ENCODE results near the gene MAP2. TPM values are rescaled to one million over a fixed set of nuclear protein-coding genes. Genes with fewer than 3 reads are reported as not detected.

Gene MAP2
- total RNA-seq, 4 donors from 2014 or later = 18.9 to 36.4 (median 25.3) TPM

DNA sequence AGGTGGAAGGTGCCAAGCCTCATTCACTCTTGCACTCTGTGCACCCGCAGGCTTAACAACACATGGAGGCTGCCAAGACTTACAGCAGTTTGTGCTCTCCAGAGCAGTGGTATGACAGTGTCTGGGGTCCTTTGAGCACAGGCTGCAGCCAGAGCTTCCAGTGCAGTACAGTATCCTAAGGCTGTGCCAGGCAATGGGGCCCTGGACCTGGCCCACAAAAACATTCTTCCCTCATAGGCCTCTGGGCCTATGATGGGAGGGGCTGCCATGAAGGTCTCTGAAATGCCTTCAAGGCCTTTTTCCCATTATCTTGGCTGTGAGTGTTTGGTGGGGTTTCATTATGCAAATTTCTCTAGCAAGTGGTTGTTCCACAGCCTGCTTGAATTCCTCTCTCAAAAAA, 74.8 kb downstream of the MAP2 start:
- ATAC-seq (ENCODE audit: low FRiP score) (no peak), DNase-seq (ENCODE audit: low spot score) (no peak)
- TF ChIP-seq, protein P1, sequence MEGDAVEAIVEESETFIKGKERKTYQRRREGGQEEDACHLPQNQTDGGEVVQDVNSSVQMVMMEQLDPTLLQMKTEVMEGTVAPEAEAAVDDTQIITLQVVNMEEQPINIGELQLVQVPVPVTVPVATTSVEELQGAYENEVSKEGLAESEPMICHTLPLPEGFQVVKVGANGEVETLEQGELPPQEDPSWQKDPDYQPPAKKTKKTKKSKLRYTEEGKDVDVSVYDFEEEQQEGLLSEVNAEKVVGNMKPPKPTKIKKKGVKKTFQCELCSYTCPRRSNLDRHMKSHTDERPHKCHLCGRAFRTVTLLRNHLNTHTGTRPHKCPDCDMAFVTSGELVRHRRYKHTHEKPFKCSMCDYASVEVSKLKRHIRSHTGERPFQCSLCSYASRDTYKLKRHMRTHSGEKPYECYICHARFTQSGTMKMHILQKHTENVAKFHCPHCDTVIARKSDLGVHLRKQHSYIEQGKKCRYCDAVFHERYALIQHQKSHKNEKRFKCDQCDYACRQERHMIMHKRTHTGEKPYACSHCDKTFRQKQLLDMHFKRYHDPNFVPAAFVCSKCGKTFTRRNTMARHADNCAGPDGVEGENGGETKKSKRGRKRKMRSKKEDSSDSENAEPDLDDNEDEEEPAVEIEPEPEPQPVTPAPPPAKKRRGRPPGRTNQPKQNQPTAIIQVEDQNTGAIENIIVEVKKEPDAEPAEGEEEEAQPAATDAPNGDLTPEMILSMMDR (IDR thresholded peaks at IDR 0.05) = no peak

- DNase-seq (ENCODE audit: low spot score) = no peak
- ATAC-seq (ENCODE audit: low FRiP score) = no peak
- TF ChIP-seq, protein P1 (IDR thresholded peaks at IDR 0.05) = no peak
Measured at GRCh38 chr2:209499069-209499468, 75.2 kb downstream of the MAP2 start.

DNA sequence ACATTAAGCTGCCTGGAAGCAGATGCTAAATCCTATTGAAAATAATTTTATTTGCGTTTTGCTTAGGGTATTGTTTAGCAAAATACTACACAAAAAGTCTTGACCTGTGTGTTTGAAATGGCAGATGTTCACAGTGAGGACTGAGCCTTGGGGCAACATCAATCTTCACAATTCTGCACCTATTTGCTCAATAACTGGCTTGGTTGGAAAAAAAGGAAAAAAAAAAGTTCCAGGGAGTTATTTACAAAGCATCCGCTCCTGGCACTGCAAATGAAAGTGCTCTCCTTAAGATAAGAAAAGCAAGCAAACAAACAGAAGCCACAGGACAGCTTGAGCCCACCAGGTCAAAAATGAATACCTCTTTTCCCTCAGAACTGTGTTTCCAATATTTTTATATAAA, 77.7 kb downstream of the MAP2 start:
- DNase-seq (ENCODE audit: low spot score) (no peak), ATAC-seq (ENCODE audit: low FRiP score) (no peak)
- TF ChIP-seq, protein P1 (IDR thresholded peaks at IDR 0.05) = no peak

DNA sequence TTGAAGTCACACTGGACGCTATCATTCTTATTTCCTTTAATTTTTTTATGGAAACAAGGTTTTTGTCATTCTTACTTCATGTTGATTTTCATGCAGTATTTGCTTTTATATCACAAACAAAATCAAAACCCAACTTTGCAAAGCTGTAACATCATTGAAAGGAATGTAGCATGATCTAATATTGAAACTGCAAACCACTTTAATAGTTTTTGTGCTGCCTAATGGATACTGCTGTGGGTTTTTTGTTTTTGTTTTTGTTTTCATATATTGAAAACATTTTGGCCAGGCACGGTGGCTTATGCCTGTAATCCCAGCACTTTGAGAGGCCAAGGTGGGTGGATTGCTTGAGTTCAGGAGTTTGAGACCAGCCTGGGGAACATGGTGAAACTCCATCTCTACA, 81.6 kb downstream of the MAP2 start:
- TF ChIP-seq, protein P1 (IDR thresholded peaks at IDR 0.05) = no peak
- no peak for ATAC-seq (ENCODE audit: low FRiP score)

GRCh38 chr2:209508255-209508654, 84.4 kb downstream of the MAP2 start:
- TF ChIP-seq, protein P1 (IDR thresholded peaks at IDR 0.05) = no peak
- ATAC-seq (ENCODE audit: low FRiP score) (no peak), DNase-seq (ENCODE audit: low spot score) (no peak)

More for the DNA sequence above, 81.6 kb downstream of the MAP2 start:
- DNase-seq (ENCODE audit: low spot score) = no peak

- TF ChIP-seq, protein P1 (IDR thresholded peaks at IDR 0.05) = no peak
- no peak for ATAC-seq (ENCODE audit: low FRiP score)
- DNase-seq (ENCODE audit: low spot score) = no peak
Measured at GRCh38 chr2:209511637-209512036, 87.8 kb downstream of the MAP2 start.

DNA sequence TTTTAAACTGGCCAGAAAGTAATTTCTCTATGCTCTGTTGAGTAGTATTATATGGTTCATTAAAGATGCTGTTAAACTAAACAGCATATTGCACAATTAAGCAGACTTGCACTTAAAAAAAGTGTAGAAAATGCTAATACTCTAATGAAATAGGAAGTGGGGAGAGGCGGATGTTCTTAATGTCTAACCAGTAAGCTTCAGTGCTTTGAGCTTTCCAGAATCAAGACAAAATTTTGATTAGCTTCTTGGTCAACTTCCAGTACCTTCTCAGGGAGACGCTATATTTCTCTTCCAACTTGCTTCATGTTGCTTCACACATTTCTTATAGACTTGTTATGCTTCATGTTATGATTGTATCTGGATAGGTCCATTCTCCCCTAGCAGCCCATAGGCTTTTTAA, 89.1 kb downstream of the MAP2 start:
- no peak for ATAC-seq (ENCODE audit: low FRiP score)
- TF ChIP-seq, protein P1 (IDR thresholded peaks at IDR 0.05) = no peak
- no peak for DNase-seq (ENCODE audit: low spot score)
